IMR-90 (cell line): Measurements from ENCODE around the gene PLXNA4. TPM values are rescaled to one million over a fixed set of nuclear protein-coding genes. Genes with fewer than 3 reads are reported as not detected.

ENCODE experiments used
- ATAC-seq: fragments of 200-7000 bp; cut with Tn5 transposase; 2 replicates; pipeline ENCODE4 v1.9.1; 2020; ENCODE audit warnings: low read depth, mild to moderate bottlenecking, moderate library complexity
- BruUV-seq: library from RNA; stranded (reverse); fragments of 400-500 nt; replicated peaks from 2 replicates; lab custom pipeline; 2021; lab: Mats Ljungman, UMichigan
- CTCF ChIA-PET: fragments of 300-600 bp; formaldehyde crosslinking; extraction: SDS; loops from one replicate; lab custom pipeline; 2021; ENCODE audit warnings: antibody characterized with exemption; lab: Yijun Ruan, JAX
- POLR2A ChIA-PET: fragments of 300-600 bp; sonication (Branson Sonifier 250); formaldehyde crosslinking; loops from one replicate; lab custom pipeline; 2022; ENCODE audit warnings: antibody characterized with exemption; ENCODE audit not compliant: unreplicated experiment; lab: Charles Lee
- DNase-seq: peaks from one replicate; pipeline ENCODE4 v3.0.0; 2013
- H2AFZ ChIP-seq: replicated peaks from 2 replicates; pipeline ENCODE3; 2013; ENCODE audit warnings: low read length, mild to moderate bottlenecking; ENCODE audit not compliant: poor library complexity
- H2AK5ac ChIP-seq: 2 replicates; pipeline ENCODE4 v1.6.1; 2013; ENCODE audit warnings: low read depth, low read length, inconsistent platforms
- H2AK9ac ChIP-seq: replicated peaks from 2 replicates; pipeline ENCODE3; 2013; ENCODE audit warnings: mild to moderate bottlenecking, low read depth, low read length, moderate library complexity; ENCODE audit not compliant: poor library complexity
- H2BK120ac ChIP-seq: 2 replicates; pipeline ENCODE4 v1.6.1; 2013; ENCODE audit warnings: low read depth, low read length, inconsistent platforms
- H2BK15ac ChIP-seq: 3 replicates; pipeline ENCODE4 v1.6.1; 2013; ENCODE audit warnings: low read depth, low read length, inconsistent platforms
- H2BK20ac ChIP-seq: 2 replicates; pipeline ENCODE4 v1.6.1; 2013; ENCODE audit warnings: low read depth, mild to moderate bottlenecking, inconsistent platforms, low read length, moderate library complexity
- H2BK5ac ChIP-seq: 2 replicates; pipeline ENCODE4 v1.6.1; 2013; ENCODE audit warnings: mild to moderate bottlenecking, low read depth, low read length, inconsistent platforms; ENCODE audit not compliant: poor library complexity, severe bottlenecking
- H3K14ac ChIP-seq: replicated peaks from 2 replicates; pipeline ENCODE4 v1.6.1; 2013; ENCODE audit warnings: low read depth, low read length, inconsistent platforms
- H3K18ac ChIP-seq: 2 replicates; pipeline ENCODE4 v1.6.1; 2013; ENCODE audit warnings: low read depth, low read length, control low read depth
- H3K23ac ChIP-seq: 2 replicates; pipeline ENCODE4 v1.6.1; 2013; ENCODE audit warnings: low read depth, low read length, inconsistent platforms
- H3K27ac ChIP-seq: 2 replicates; pipeline ENCODE4 v1.5.1; 2013; ENCODE audit warnings: mild to moderate bottlenecking, control low read depth, low read length; ENCODE audit not compliant: insufficient read depth
- H3K27me3 ChIP-seq: 2 replicates; pipeline ENCODE4 v1.6.1; 2013; ENCODE audit warnings: low read length; ENCODE audit not compliant: control insufficient read depth, insufficient read depth
- H3K36me3 ChIP-seq: 2 replicates; pipeline ENCODE4 v1.6.1; 2013; ENCODE audit warnings: low read length, mixed read lengths; ENCODE audit not compliant: control insufficient read depth, insufficient read depth
- H3K4ac ChIP-seq: 2 replicates; pipeline ENCODE4 v1.6.1; 2013; ENCODE audit warnings: low read depth, low read length, inconsistent platforms
- H3K4me1 ChIP-seq: 2 replicates; pipeline ENCODE4 v1.6.1; 2013; ENCODE audit warnings: low read length, mixed read lengths; ENCODE audit not compliant: control insufficient read depth, insufficient read depth
- H3K4me2 ChIP-seq: 2 replicates; pipeline ENCODE4 v1.6.1; 2013; ENCODE audit warnings: low read depth, mild to moderate bottlenecking, control low read depth, low read length, moderate library complexity
- H3K4me3 ChIP-seq: 2 replicates; pipeline ENCODE4 v1.5.1; 2013; ENCODE audit warnings: low read depth, mild to moderate bottlenecking, control low read depth, low read length, moderate library complexity; ENCODE audit not compliant: insufficient read depth
- H3K56ac ChIP-seq: 2 replicates; pipeline ENCODE4 v1.6.1; 2013; ENCODE audit warnings: low read length, inconsistent platforms; ENCODE audit not compliant: insufficient read depth; ENCODE audit errors: extremely low read depth
- H3K79me1 ChIP-seq, 2 experiments: 2 replicates each; pipeline ENCODE4 v1.6.1; 2013; ENCODE audit warnings: low read length in 2 of 2, inconsistent platforms in 1 of 2, low read depth in 1 of 2
- H3K9ac ChIP-seq: 2 replicates; pipeline ENCODE4 v1.6.1; 2013; ENCODE audit warnings: low read depth, low read length, control low read depth
- H3K9me1 ChIP-seq: 2 replicates; pipeline ENCODE4 v1.6.1; 2013; ENCODE audit warnings: low read length, inconsistent platforms; ENCODE audit not compliant: insufficient read depth
- H3K9me3 ChIP-seq: 2 replicates; pipeline ENCODE4 v1.6.1; 2013; ENCODE audit warnings: low read length; ENCODE audit not compliant: control insufficient read depth, insufficient read depth
- H4K20me1 ChIP-seq: 2 replicates; pipeline ENCODE4 v1.6.1; 2013; ENCODE audit warnings: low read length, inconsistent platforms; ENCODE audit not compliant: insufficient read depth
- H4K5ac ChIP-seq: 2 replicates; pipeline ENCODE4 v1.6.1; 2013; ENCODE audit warnings: mild to moderate bottlenecking, low read depth, low read length, control low read depth
- H4K8ac ChIP-seq, 2 experiments: 2 replicates each; pipeline ENCODE4 v1.6.1; 2013; ENCODE audit warnings: low read depth in 2 of 2, low read length in 2 of 2, control low read depth in 1 of 2, inconsistent platforms in 1 of 2
- H4K91ac ChIP-seq: 2 replicates; pipeline ENCODE4 v1.6.1; 2013; ENCODE audit warnings: low read depth, low read length, inconsistent platforms; ENCODE audit not compliant: insufficient read depth
- FOS ChIP-seq: fragments of 150-350 bp; IDR thresholded peaks from 2 replicates; pipeline ENCODE4 v1.6.1; 2016; ENCODE audit warnings: low read depth, low read length
- MAFK ChIP-seq: IDR thresholded peaks from 2 replicates; pipeline ENCODE4 v1.6.1; 2012; ENCODE audit warnings: low read depth, low read length, improper control_type of control experiment
- MAZ ChIP-seq: IDR thresholded peaks from 2 replicates; pipeline ENCODE4 v1.6.1; 2012; ENCODE audit warnings: low read depth, mild to moderate bottlenecking, low read length, improper control_type of control experiment, moderate library complexity, borderline replicate concordance
- NFE2L2 ChIP-seq: fragments of 150-350 bp; IDR thresholded peaks from 2 replicates; pipeline ENCODE4 v1.6.1; 2016; ENCODE audit warnings: low read depth, mild to moderate bottlenecking, low read length
- WGBS, 2 experiments: methylation state at CpG; one replicate each; pipeline versions ENCODE4 v1.1.5 to v1.1.7; 2013; ENCODE audit warnings: missing lambda C conversion rate in 2 of 2; ENCODE audit not compliant: insufficient read length in 1 of 2; ENCODE audit errors: extremely low coverage in 2 of 2; 5-methylcytosine and 5-hydroxymethylcytosine counted together
- dilution Hi-C: fragments of 300-500 bp; cut with HindIII; formaldehyde crosslinking; loops from one replicate; pipeline ENCODE4 v1.14.3; 2018; ENCODE audit warnings: low sequenced_read_pairs; ENCODE audit not compliant: unreplicated experiment
- in situ Hi-C: fragments of 300-500 bp; cut with MboI; formaldehyde crosslinking; loops from 3 replicates; pipeline ENCODE4 v1.14.3; 2019; ENCODE audit warnings: low sequenced_read_pairs, inconsistent platforms, mixed read lengths
- intact Hi-C: fragments of 100-400 bp; cut with micrococcal nuclease; formaldehyde crosslinking; loops from 2 replicates; pipeline ENCODE4 v1.10.0; 2022
- polyA plus RNA-seq, 3 experiments: library from polyadenylated mRNA; depleted of rRNA; stranded (reverse); fragments of >200 nt; gene quantifications; 2 replicates each; pipeline ENCODE4 v1.2.3, GENCODE V29; 2012; ENCODE audit warnings: low replicate concordance in 1 of 3
- total RNA-seq: library from RNA; depleted of rRNA; stranded (reverse); fragments of >200 nt; gene quantifications from 2 replicates; pipeline ENCODE4 v1.2.3, GENCODE V29; 2012
- TF ChIP-seq, protein P1 (sequence below): fragments of 150-350 bp; IDR thresholded peaks from 2 replicates; pipeline ENCODE4 v1.6.1; 2016; ENCODE audit warnings: low read depth, mild to moderate bottlenecking, low read length, moderate library complexity, borderline replicate concordance

Gene PLXNA4
- total and polyA plus RNA-seq, 2 of the 4 experiments (the other 2 are of a cell fraction), result under 0.01 TPM

DNA sequence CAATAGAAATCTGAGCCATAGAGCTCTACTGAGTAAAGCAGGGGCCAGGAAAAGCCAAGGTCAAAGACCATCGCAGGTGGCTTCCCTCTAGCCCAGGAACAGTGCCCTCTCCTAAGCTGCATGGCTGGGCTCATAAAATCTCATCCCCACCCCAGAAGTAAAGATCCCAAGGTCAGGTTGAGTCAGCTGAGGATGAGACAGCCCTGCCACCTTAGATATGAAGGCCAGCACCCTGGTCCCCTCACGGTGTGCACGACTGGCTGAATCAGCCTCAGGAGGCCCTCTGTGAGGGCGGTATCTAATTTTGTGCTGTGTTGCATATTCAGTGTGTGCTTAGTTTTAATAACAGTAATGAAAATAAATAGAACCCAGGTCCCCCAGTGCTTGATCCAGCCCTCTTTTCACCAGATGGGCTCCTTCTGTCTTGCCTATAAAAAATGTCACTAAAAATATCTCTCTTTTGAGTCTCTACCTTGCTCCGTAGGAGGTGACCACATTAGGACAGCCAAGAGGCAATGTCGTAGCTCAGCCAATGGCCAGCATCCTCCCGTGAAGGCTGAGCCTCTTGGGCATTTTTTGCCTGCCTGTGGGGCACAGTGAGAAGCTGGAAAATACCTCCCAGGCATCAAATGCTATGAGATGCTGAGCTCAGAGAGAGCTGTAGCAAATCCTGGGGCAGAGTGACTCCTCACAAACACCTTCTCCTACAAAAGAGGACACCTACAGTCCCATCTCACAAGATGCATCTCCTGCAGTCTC is 424.0 kb downstream of the PLXNA4 start:
- no peaks in the 10 kb centered on the region for H3K9me3 ChIP-seq
- no peak overlapping the region for H3K4ac ChIP-seq
- H3K36me3 ChIP-seq, result no peaks in the 10 kb centered on the region
- H3K4me1 ChIP-seq, result no peaks in the 10 kb centered on the region
- H2BK120ac ChIP-seq, result no peak overlapping the region
- POLR2A ChIA-PET, result no interaction called here
- H2BK15ac ChIP-seq, result no peak overlapping the region
- intact Hi-C loops (no loop called here), dilution Hi-C loops (no loop called here), in situ Hi-C loops (no loop called here)
- no peak overlapping the region for H3K9ac ChIP-seq
- no peak overlapping the region for H4K91ac ChIP-seq
- H2AFZ ChIP-seq, result no peak overlapping the region
- H3K27me3 ChIP-seq, result peaks cover 2% of the 10 kb centered on the region; the same call in 1 of the 2 replicates
- no peaks in the 10 kb centered on the region for H4K20me1 ChIP-seq
- ATAC-seq (no peak), DNase-seq (no peak)
- no peak overlapping the region for H3K4me2 ChIP-seq
- 69% methylated on average over 3 of the region's 7 CpGs; no CpG with 5 or more reads in 1 of the 2 experiments for WGBS, 2 experiments
- BruUV-seq, result no TSS peak
- H2BK5ac ChIP-seq, result no peak overlapping the region
- H3K56ac ChIP-seq, result no peak overlapping the region
- no peak overlapping the region for H2AK9ac ChIP-seq
- no peak overlapping the region for H3K18ac ChIP-seq
- H3K79me1 ChIP-seq, result no peaks in the 10 kb centered on the region
- H3K4me3 ChIP-seq, result no peak overlapping the region
- H3K23ac ChIP-seq, result no peak overlapping the region
- H2AK5ac ChIP-seq, result no peak overlapping the region
- H3K14ac ChIP-seq, result no peak overlapping the region
- H3K9me1 ChIP-seq, result no peaks in the 10 kb centered on the region
- CTCF ChIA-PET, result interaction anchor here (0.8 kb wide), 1 partner anchor 100 kb away, joined by 3 read pairs; no protein-coding TSS in a partner anchor
- no peak overlapping the region for H4K8ac ChIP-seq
- H3K27ac ChIP-seq, result no peak overlapping the region
- TF ChIP-seq NFE2L2, result no peak
- TF ChIP-seq, protein P1, sequence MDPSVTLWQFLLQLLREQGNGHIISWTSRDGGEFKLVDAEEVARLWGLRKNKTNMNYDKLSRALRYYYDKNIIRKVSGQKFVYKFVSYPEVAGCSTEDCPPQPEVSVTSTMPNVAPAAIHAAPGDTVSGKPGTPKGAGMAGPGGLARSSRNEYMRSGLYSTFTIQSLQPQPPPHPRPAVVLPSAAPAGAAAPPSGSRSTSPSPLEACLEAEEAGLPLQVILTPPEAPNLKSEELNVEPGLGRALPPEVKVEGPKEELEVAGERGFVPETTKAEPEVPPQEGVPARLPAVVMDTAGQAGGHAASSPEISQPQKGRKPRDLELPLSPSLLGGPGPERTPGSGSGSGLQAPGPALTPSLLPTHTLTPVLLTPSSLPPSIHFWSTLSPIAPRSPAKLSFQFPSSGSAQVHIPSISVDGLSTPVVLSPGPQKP, result no peak
- TF ChIP-seq MAFK, result no peak
- TF ChIP-seq FOS, result no peak
- no peak for TF ChIP-seq MAZ
- H4K5ac ChIP-seq, result no peak overlapping the region
- H2BK20ac ChIP-seq, result no peak overlapping the region
